HG02870 (cell line): Measurements from ENCODE around the gene PARVG.

Source experiments
- ATAC-seq: cut with Tn5 transposase; IDR thresholded peaks from one replicate; pipeline ENCODE4 v1.9.1; 2021; ENCODE audit warnings: mild to moderate bottlenecking, moderate library complexity; ENCODE audit not compliant: unreplicated experiment

The PARVG gene

GRCh38 chr22:44195189-44195871 is 14.6 kb downstream of the PARVG start:
- no peak for ATAC-seq

- ATAC-seq = no peak
These were observed 15.5 kb downstream of the PARVG start for GRCh38 chr22:44196241-44196640.

- no peak for ATAC-seq
These were observed 16.0 kb downstream of the PARVG start for GRCh38 chr22:44196731-44197131.

GRCh38 chr22:44197271-44197670 is 16.5 kb downstream of the PARVG start:
- no peak for ATAC-seq

GRCh38 chr22:44199164-44199563 is 18.4 kb downstream of the PARVG start:
- no peak for ATAC-seq

- ATAC-seq = no peak
These were observed 19.1 kb downstream of the PARVG start for GRCh38 chr22:44199866-44200265.

GRCh38 chr22:44200451-44200850 is 19.7 kb downstream of the PARVG start:
- ATAC-seq = no peak

GRCh38 chr22:44200855-44201550 is 20.3 kb downstream of the PARVG start:
- ATAC-seq = no peak

GRCh38 chr22:44201665-44202064 is 20.9 kb downstream of the PARVG start:
- ATAC-seq = no peak

- no peak for ATAC-seq
These were observed 21.6 kb downstream of the PARVG start for GRCh38 chr22:44202261-44202789.

- no peak for ATAC-seq
These were observed 22.5 kb downstream of the PARVG start for GRCh38 chr22:44203203-44203602.

- no peak for ATAC-seq
These were observed 24.2 kb downstream of the PARVG start for GRCh38 chr22:44204739-44205515.

- no peak for ATAC-seq
These were observed 25.0 kb downstream of the PARVG start for GRCh38 chr22:44205516-44206329.

- no peak for ATAC-seq
These were observed 25.6 kb downstream of the PARVG start for GRCh38 chr22:44206330-44206645.

- no peak for ATAC-seq
These were observed 26.0 kb downstream of the PARVG start for GRCh38 chr22:44206696-44207095.

- no peak for ATAC-seq
These were observed 26.7 kb downstream of the PARVG start for GRCh38 chr22:44207173-44207980.

- no peak for ATAC-seq
These were observed 27.2 kb downstream of the PARVG start for GRCh38 chr22:44207981-44208317.

GRCh38 chr22:44209343-44209742 is 28.6 kb downstream of the PARVG start:
- ATAC-seq = no peak

GRCh38 chr22:44210722-44211121 is 30.0 kb downstream of the PARVG start:
- ATAC-seq = no peak

GRCh38 chr22:44211256-44211945 is 30.7 kb downstream of the PARVG start:
- ATAC-seq = no peak
